Measurements from ENCODE around the gene EZR. TPM values are rescaled to one million over a fixed set of nuclear protein-coding genes. Genes with fewer than 3 reads are reported as not detected.

The EZR gene
- total and polyA plus RNA-seq, 2 of the 8 experiments (the other 6 are each of a cell fraction or from before 2014, with no cell fraction given), result 122 to 286 TPM

DNA sequence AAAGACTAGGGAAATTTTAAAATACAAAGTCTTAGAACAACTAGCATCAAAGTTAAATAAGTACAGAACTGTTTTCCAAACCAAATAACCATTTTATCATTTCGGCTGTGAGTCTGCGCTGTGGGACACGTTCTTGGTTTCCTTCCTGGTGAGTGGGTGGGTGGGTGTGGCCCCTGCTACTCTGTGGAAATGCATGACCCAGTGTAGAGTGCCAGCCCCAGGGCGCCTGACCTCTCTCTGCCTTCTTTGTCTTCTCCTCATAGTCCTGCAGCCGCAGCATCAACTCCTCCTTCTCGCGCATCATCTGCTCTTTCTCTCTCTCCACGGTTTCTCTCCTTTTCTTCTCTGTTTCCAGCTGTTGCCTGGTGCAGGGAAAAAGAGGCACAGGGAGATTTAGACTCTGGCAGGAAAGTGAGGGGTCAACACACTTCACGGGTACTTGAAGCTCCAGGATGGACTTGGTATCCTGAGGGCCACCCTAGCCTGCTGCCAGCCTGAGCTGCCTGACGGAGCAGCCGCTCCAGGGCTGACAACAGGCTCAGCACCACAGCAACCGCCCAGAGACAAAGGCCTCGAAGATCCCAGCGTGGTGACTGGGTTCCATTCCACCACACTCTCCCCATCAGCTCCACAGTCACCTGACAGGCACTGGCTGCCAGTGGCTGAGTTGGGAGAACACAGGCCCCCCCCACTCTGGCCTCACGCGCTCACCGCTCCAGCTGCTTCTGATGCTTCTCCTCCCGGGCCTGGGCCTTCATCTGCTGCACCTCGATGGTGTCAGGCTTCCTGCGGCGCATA, 48.4 kb downstream of the EZR start:
- H3K23ac ChIP-seq (ENCODE audit: insufficient read length), result no peak overlapping the region
- no peak overlapping the region for H2AFZ ChIP-seq (ENCODE audit: low read length)
- H4K20me1 ChIP-seq (replicated peaks in 1 of 2; ENCODE audit: control insufficient read depth in 1 of 2, insufficient read depth in 2 of 2, low read length in 2 of 2), result peaks cover 11 to 35% of the 10 kb centered on the region in 2 experiments
- H2BK15ac ChIP-seq (ENCODE audit: low read length), result no peak overlapping the region
- no peak overlapping the region for H4K91ac ChIP-seq (replicated peaks; ENCODE audit: insufficient read length, low read length)
- peaks cover 0 to 5% (median 0%) of the 10 kb centered on the region in 4 experiments; a peak in 2 of 7 replicates for H3K4me1 ChIP-seq (replicated peaks in 1 of 4; ENCODE audit: control insufficient read depth in 3 of 4, insufficient read depth in 4 of 4, low read length in 3 of 4)
- H2BK5ac ChIP-seq (ENCODE audit: low read depth, low read length), result no peak overlapping the region; the same call in 1 of the 2 replicates
- no peak overlapping the region for H2AK5ac ChIP-seq (ENCODE audit: low read depth, low read length)
- H3K9me3 ChIP-seq (ENCODE audit: insufficient read depth in 2 of 2, low read depth in 1 of 2, low read length in 1 of 2), result no peaks in the 10 kb centered on the region
- H2BK120ac ChIP-seq (replicated peaks; ENCODE audit: low read depth, low read length), result no peak overlapping the region
- CTCF ChIA-PET (ENCODE audit: partially characterized antibody), result interaction anchor here (0.5 to 3.6 kb wide), 10 partner anchors 11 to 210 kb away, joined by 3 to 19 read pairs (median 4); no protein-coding TSS in a partner anchor
- peaks cover 60 to 100% (median 86%) of the 10 kb centered on the region in 4 experiments for H3K36me3 ChIP-seq (ENCODE audit: control insufficient read depth in 2 of 4, insufficient read depth in 4 of 4, low read length in 3 of 4)
- no peaks in the 10 kb centered on the region for H3K27me3 ChIP-seq (replicated peaks in 1 of 4; ENCODE audit: control insufficient read depth in 3 of 4, extremely low read depth in 1 of 4, insufficient read depth in 3 of 4, low read length in 3 of 4)
- no peaks in the 10 kb centered on the region; the same call in 1 of the 2 replicates for H3K23me2 ChIP-seq (ENCODE audit: low read depth, low read length)
- H3K27ac ChIP-seq (ENCODE audit: low read depth, low read length), result no peak overlapping the region
- no peak overlapping the region for H2BK20ac ChIP-seq (ENCODE audit: low read length)
- peaks cover 6% of the 10 kb centered on the region; the same call in 1 of the 2 replicates for H3K79me1 ChIP-seq (ENCODE audit: low read depth, low read length)
- no peak overlapping the region for H3K4me2 ChIP-seq (ENCODE audit: insufficient read depth in 1 of 2, low read depth in 2 of 2, low read length in 2 of 2)
- no peak overlapping the region for H3K56ac ChIP-seq (replicated peaks; ENCODE audit: insufficient read length, low read depth, low read length)
- H3K4ac ChIP-seq (replicated peaks; ENCODE audit: insufficient read length, low read depth, low read length), result no peak overlapping the region
- H3K79me2 ChIP-seq (ENCODE audit: control insufficient read depth in 1 of 2, insufficient read depth in 2 of 2, low read length in 2 of 2), result peaks cover 0 to 17% of the 10 kb centered on the region in 2 experiments; a peak in 1 of 4 replicates
- WGBS, 2 experiments (ENCODE audit: extremely low coverage in 1 of 2, insufficient coverage in 1 of 2, insufficient read length in 1 of 2, insufficient replicate concordance in 2 of 2, low coverage in 1 of 2, low lambda C conversion rate in 2 of 2, missing lambda C conversion rate in 1 of 2), result 84% methylated on average over 21 of the region's 21 CpGs; no CpG with 5 or more reads in 1 of the 2 experiments
- no peak overlapping the region for H4K5ac ChIP-seq (ENCODE audit: insufficient read length, low read depth, low read length)
- H3K14ac ChIP-seq (ENCODE audit: insufficient read length), result no peak overlapping the region
- DNase-seq (ENCODE audit: low read depth in 1 of 2, low spot score in 2 of 2) (no peak), FAIRE-seq (no peak)
- peak overlapping the region; percentile 69; the same call in 1 of the 2 replicates for H4K8ac ChIP-seq (ENCODE audit: extremely low read depth, insufficient read depth, low read length)
- no peak overlapping the region for H3K4me3 ChIP-seq (ENCODE audit: extremely low read depth in 1 of 4, insufficient read depth in 2 of 4, low read depth in 3 of 4, low read length in 4 of 4)
- no peak overlapping the region for H3K9ac ChIP-seq (replicated peaks in 1 of 4; ENCODE audit: extremely low read depth in 1 of 4, low read depth in 3 of 4, low read length in 3 of 4)
- POLR2A ChIA-PET (ENCODE audit: partially characterized antibody), result interaction anchor here (1.4 to 9.0 kb wide), 5 partner anchors 9 to 18 kb away, joined by 4 to 75 read pairs (median 14); no protein-coding TSS in a partner anchor
- no peak overlapping the region for H3K18ac ChIP-seq (ENCODE audit: extremely low read depth, low read length)
- no peak overlapping the region for H2BK12ac ChIP-seq (ENCODE audit: low read depth, low read length)
- TF ChIP-seq POLR2AphosphoS5 (IDR thresholded peaks at IDR 0.05; ENCODE audit: low read depth, low read length) (0 out of 2 replicates have a peak, but pooled peaks have one; percentile 22), RAD21 (IDR thresholded peaks at IDR 0.05 in 1 of 2, conservative IDR thresholded peaks at IDR 0.05 in 1 of 2; ENCODE audit: low read depth in 2 of 2, low read length in 2 of 2) (no peak)
